GM18873 (cell line): Measurements from ENCODE around the gene SCRN1.
"Not testable (repeated sequence)": the region's sequence is repeated elsewhere in the genome, so short reads cannot be mapped to it uniquely, and the experiment has no call there.

Experiments used
- ATAC-seq: cut with Tn5 transposase; IDR thresholded peaks from one replicate; pipeline ENCODE4 v1.9.1; 2021; ENCODE audit warnings: mild to moderate bottlenecking, moderate library complexity, moderate number of reproducible peaks; ENCODE audit not compliant: unreplicated experiment, low FRiP score

The SCRN1 gene

DNA sequence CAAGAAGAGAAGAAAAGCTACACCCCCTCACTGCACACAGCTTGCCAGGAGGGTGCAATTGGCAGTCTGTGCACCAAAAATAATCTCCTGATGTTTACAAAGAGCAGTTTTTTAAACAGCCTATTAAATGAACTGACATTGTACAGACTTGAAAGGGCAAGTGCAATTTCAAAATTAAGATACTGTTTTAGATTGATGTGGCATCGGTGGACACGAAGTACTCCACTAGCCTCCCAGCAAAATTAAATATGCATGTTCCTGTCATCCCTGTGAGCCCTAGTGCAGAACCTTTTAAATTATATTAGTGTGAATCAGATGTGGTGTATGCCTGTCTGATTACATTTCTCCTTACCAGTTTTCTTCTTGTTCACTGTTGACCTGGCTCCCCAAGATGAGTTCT is 95.3 kb downstream of the SCRN1 start:
- ATAC-seq = no peak

DNA sequence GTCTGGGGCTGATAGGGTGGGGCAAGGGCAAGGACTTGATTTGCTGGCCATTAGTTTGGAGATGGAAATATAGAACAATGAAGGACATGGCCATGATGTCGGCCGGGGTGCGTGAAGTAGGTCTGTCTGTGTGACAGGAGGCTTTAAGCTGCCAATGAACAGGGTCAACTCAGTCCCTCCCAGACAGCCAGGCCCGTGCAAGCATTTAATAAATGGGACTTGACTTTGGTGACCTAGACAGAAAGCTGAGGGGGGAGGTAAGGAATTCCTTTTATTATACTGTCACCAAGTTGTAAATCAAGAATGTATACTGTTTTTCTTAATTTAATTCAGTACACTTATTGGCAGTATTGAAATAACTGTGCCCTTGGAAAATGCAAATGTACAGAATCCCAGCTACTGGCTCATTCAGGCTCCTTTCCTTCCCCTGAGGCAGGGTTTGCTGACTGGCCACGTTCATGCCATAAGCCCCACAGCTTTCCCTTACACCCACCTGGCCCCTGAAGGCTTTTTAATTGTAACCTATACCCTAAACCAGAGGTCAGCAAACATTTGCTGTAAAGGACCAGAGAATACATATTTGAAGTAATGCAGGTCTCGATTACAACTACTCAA is 96.1 kb downstream of the SCRN1 start:
- no peak for ATAC-seq

DNA sequence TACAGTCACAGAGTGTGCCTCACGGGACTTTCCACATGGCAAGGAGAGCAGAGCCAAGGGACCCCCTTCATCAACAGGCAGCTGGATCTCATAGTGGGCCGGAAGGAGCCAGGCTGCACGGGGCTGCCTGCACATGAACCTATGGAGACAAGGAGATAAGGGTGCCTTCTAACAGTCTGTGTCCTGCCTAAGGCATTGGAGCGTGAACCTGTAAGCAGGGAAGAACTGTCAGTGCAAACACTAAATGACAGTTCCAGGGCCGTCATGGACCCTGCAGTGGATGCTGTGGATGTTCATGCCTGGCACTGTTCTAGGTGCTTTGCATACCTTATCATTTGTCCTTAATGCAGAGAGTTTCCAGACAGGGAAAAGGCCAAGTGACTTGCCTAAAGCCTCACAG is 97.4 kb downstream of the SCRN1 start:
- no peak for ATAC-seq

GRCh38 chr7:29891766-29892165 is 97.8 kb downstream of the SCRN1 start:
- ATAC-seq = no peak

GRCh38 chr7:29890786-29891185 is 98.8 kb downstream of the SCRN1 start:
- ATAC-seq = not testable (repeated sequence)

DNA sequence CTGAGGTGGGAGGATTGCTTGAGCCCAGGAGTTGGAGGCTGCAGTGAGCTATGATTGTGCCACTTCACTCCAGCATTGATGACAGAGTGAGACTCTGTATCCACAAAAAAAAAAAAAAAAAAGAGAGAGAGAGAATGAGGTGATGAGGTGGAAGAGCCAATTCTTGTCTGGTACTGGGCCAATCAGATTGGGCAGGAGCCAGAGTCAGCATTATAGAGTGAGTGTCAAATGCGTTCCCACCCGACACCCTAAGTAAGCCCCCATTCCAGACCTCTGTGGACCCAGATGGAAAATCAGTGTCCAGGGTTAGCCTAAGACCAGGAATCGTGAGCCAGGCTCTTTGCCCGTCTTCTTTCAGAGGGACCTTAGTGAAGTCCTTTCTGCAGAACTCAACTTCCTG is 99.3 kb downstream of the SCRN1 start:
- ATAC-seq = no peak

- no peak for ATAC-seq
These were observed 100.3 kb downstream of the SCRN1 start for GRCh38 chr7:29889288-29889687.

- ATAC-seq = no peak
These were observed 101.6 kb downstream of the SCRN1 start for GRCh38 chr7:29888006-29888405.

DNA sequence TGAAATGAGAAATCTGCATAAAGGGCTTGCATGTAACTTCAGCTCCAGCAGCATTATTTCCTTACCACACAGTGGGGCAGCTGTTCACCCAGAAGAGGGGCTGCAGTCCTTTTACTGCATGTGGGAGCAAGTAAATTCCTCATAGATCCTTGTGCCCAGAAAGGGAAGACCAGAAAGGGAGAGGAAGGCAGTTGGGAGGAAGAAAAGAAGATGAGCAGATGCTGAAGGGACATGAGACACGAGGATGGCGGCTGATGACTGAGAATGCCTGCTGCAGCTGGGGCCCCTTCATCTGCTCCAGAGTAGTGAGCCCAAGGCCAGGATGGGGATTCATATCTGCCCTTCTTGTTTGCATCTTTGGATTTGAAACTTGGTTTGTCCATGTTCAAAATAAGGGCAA is 102.8 kb downstream of the SCRN1 start:
- no peak for ATAC-seq

DNA sequence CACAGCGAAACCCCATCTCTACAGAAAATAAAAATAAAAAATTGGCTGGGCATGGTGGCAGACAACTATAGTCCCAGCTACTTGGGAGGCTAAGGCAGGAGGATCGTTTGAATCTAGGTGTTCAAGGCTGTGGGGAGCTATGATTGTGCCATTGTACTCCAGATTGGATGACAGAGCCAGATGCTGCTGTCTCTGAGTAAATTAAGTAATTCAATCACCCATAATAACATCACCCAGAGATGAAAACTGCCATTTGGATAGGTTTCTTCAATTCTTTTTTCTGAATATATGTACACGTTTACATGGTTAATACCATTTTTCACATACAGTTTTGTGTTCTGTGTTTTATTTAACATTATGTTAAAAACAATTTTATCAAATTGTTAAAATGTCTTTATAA is 104.0 kb downstream of the SCRN1 start:
- ATAC-seq = no peak

DNA sequence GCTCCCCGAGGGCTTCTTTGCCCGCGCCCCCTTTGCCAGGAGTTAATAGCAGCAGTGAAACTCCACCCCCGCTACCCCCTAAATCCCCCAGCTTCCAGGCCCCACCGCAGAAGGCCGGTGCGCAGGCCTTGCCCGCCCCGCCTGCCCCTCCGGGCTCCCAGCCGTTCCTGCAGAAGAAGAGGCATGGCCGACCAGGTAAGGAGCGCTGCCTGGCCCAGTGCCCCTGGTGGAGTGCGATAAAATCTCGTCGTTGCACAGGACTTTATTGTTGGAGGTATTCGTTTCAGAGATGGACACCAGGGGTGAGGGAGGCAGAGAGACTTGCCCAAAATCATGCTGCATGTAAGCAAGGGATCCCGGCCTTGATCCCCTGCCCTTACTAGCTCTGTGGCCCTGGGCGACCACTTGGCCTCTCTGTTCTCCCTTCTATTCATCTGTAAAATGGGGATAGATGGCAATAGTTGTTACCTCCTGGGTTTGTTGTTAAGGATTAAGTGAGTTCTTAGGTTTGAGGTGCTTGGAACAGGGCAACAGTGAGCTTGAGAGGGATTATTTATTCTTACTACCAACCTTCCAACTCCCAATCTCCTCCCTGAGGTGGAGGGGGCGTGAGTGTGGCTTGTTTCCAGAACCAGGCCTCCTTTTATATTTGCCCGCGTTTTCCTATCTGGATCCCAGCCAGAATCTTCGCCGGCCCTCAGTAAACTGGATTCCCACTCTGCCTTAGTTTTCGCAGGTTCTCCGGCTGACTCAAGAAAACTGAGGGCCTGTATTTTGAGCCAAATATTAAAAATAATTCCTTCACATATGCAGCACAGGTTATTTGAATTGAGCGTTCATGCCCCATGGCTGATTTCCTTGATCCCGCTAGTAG is 105.0 kb downstream of the SCRN1 start:
- ATAC-seq = no peak

DNA sequence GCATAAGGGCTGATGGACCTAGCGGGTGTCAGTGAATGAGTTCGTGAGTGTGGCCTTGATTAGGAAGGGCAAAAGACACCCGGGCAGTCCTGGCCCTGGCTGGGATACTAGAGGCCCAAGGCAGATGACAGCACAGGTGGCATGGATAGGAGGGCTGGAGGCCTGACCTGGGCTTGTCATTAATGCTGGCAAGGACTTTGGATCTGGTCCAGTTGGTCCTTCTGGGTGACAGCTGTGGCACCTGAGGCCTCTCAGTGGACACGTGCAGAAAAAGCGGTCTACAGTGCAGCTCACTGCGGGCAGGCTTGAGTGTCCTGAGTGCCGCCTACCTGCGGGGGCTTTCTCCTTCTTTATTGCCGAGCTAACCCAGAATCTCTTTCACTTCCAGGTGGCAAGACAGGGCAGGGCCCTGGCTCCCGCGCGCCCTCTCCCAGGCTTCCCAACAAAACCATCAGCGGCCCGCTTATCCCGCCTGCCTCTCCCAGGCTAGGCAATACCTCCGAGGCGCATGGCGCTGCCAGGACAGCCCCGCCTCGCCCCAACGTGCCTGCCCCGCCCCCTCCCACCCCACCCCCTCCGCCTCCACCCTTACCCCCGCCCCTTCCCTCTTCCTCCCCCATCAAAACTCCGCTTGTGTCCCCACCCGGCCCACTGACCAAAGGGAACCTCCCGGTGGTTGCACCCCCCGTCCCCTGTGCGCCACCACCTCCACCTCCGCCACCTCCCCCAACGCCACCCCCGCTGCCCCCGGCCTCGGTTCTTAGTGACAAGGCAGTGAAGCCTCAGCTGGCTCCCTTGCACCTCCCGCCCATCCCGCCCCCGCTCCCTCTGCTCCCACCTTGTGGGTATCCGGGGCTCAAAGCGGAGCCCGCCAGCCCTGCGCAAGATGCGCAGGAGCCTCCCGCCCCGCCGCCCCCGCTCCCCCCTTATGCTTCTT is 105.9 kb downstream of the SCRN1 start:
- ATAC-seq = no peak

DNA sequence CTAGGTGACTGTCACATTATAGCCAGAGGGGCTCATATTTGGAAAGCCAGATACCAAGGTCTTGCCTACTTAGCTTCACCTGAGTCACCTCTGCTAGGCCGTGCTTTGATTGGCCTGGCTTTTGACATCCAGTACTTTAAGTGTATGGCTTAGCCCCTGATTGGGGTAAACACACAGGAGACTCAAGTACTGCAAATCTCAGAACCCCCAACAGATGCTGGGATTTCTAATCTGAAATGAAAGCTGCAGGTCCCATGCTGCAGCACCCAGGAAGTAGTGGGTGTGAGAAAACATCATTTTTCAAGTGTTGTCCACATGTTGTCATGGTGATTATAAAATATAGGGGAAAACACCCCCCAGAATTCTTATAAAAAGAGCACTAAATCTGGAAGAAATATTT is 107.1 kb downstream of the SCRN1 start:
- ATAC-seq = no peak

GRCh38 chr7:29881724-29882123 is 107.9 kb downstream of the SCRN1 start:
- ATAC-seq = no peak

GRCh38 chr7:29879609-29880008 is 110.0 kb downstream of the SCRN1 start:
- no peak for ATAC-seq

GRCh38 chr7:29878081-29878688 is 111.4 kb downstream of the SCRN1 start:
- ATAC-seq = no peak

GRCh38 chr7:29877196-29877595 is 112.4 kb downstream of the SCRN1 start:
- no peak for ATAC-seq

DNA sequence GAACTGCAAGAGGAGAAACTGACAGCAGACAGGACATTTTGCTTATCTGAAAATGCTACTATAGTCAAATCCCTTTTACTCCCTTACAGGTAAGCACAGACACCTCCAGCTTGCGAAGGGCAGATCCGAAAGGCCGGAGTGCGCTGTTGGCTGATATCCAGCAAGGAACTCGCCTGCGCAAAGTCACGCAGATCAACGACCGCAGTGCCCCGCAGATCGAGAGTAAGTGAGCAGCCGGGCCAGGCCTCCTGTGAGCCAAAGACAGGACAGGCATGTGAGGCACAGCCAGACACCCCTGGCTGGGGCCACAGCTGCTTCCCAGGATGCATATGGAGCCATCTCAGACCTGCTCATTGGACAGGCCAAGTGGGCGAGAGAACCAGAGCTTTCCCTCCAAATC is 113.9 kb downstream of the SCRN1 start:
- no peak for ATAC-seq

DNA sequence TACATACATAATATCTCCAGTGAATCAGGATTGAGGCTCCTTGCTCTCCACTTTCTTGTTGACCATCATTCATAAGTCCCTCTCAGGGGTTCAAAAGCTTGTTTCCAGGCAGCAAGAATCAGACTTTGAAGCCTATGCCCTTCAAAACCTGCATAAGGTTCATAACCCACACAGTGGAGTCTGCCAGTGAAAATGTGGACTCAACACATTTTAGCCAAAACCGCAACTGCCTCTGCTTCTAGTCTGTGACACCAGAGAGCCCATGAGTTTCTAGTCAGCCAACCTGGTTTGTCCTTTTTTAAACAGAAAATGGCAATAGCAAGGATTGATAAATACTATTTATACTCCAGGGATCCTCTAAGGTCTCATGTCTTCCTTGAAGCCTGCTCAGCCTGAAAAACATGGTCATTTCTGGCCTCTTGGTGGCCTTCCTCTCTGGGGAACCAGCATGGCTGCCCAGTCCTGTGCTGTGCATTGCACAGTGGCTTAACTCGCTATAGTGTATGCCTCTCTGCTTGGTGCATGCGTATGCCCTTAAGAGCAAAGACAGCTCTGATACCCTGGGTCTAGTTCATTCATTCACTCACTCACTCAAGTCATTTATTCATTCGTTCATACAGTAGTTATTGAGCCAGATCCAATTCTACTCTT is 115.8 kb downstream of the SCRN1 start:
- ATAC-seq = no peak

- no peak for ATAC-seq
These were observed 117.7 kb downstream of the SCRN1 start for GRCh38 chr7:29871787-29872398.
